Kidney (tissue), 14 donors: ENCODE results near the gene GRAMD4. TPM values are rescaled to one million over a fixed set of nuclear protein-coding genes. Genes with fewer than 3 reads are reported as not detected.

Source experiments
- DNase-seq, 5 donors: peaks; one replicate each; pipeline ENCODE4 v3.0.0-alpha.2; 2013 to 2020
- FAIRE-seq: peaks from 2 replicates; lab custom pipeline; 2012; peaks lifted over from hg19 to GRCh38; lab: Jason Lieb, UNC
- H3K27ac ChIP-seq, 2 donors: one replicate each; pipeline ENCODE4 v1.7.0; 2013; ENCODE audit warnings: low read depth in 2 of 2, low read length in 2 of 2, inconsistent platforms in 1 of 2
- H3K27me3 ChIP-seq: one replicate; pipeline ENCODE4 v1.7.1; 2013; ENCODE audit warnings: low read length, inconsistent platforms; ENCODE audit not compliant: control insufficient read depth, insufficient read depth
- H3K36me3 ChIP-seq, 3 donors: one replicate each; pipeline versions ENCODE4 v1.7.0 to v1.7.1; 2013; ENCODE audit warnings: low read length in 3 of 3, control low read depth in 1 of 3, inconsistent platforms in 1 of 3; ENCODE audit not compliant: insufficient read depth in 3 of 3, control insufficient read depth in 2 of 3
- H3K4me1 ChIP-seq, 3 donors: one replicate each; pipeline versions ENCODE4 v1.7.0 to v1.7.1; 2013; ENCODE audit warnings: low read length in 3 of 3, inconsistent platforms in 1 of 3, low read depth in 1 of 3; ENCODE audit not compliant: control insufficient read depth in 2 of 3, insufficient read depth in 2 of 3
- H3K4me3 ChIP-seq, 3 donors: one replicate each; pipeline versions ENCODE4 v1.7.0 to v1.8.1; 2013; ENCODE audit warnings: low read length in 3 of 3, control low read depth in 1 of 3, inconsistent platforms in 1 of 3
- H3K9ac ChIP-seq, 3 donors: one replicate each; pipeline versions ENCODE4 v1.7.0 to v1.7.1; 2013; ENCODE audit warnings: low read length in 3 of 3, control low read depth in 1 of 3, inconsistent platforms in 1 of 3
- H3K9me3 ChIP-seq, 3 donors: one replicate each; pipeline versions ENCODE4 v1.7.0 to v1.7.1; 2013; ENCODE audit warnings: low read length in 3 of 3, control low read depth in 1 of 3, inconsistent platforms in 1 of 3; ENCODE audit not compliant: control insufficient read depth in 2 of 3, insufficient read depth in 1 of 3
- intact Hi-C: fragments of 100-400 bp; cut with DNase I; formaldehyde crosslinking; loops from one replicate; pipeline ENCODE4 v1.11.1; 2022
- polyA plus RNA-seq: library from polyadenylated mRNA; stranded (reverse); fragments of 350-450 nt; fragmentation: Illumina TruSeq; extraction: RNeasy Lipid Tissue Mini Kit (QIAGEN cat#74804); gene quantifications from one replicate; pipeline ENCODE4 v1.2.3, GENCODE V29; 2014; ENCODE audit warnings: low read depth, low replicate concordance; ENCODE audit not compliant: insufficient read depth
- total RNA-seq: library from RNA; stranded (reverse); fragmentation: NEBNext Ultra II Directional; extraction: Animal tissue kit (Norgen Biotek cat#: 25700); gene quantifications from one replicate; pipeline ENCODE4 v1.2.1, GENCODE V29; 2021
- TF ChIP-seq, protein P1 (sequence below): IDR thresholded peaks from 3 replicates; pipeline ENCODE4 v1.5.1; 2012; ENCODE audit warnings: mild to moderate bottlenecking, moderate library complexity, borderline replicate concordance; ENCODE audit not compliant: insufficient read depth; ENCODE audit errors: extremely low read depth
- donor health status: control.
- donor health status: control.
- donor health status: control.
- donor health status: control.
- donor health status: control.
- donor health status: DM: yes; HTN: yes; CAD: no.
- donor health status: Normal renal cell carcinoma (clear cell type).

Gene GRAMD4
- total and polyA plus RNA-seq, 2 donors from 2014 or later: 12.1 to 58.2 TPM

DNA sequence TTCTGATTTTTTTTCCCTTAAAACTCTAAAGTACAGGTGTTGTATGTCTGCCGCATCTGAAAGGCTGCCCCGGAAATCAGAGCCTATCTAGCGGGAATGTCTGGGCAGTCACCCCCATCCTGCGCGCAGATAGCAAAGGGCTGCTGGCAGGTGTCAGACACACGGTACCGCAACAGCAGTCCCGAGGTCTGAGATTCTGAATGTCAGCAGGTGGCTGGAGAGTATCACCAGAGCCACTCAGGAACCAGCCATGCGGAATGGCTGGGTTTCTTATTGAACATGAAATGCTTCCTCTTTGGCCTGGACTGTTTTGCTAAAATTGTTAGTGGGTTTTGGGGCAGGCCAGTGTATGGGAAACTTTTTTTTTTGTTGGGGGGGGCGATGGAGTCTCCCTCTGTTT is 64.5 kb downstream of the GRAMD4 start:
- FAIRE-seq (no peak), DNase-seq (peak in 3 of 5 donors; percentile 53 to 60 (median 58))
- no peaks in the 10 kb centered on the region for H3K4me1 ChIP-seq

DNA sequence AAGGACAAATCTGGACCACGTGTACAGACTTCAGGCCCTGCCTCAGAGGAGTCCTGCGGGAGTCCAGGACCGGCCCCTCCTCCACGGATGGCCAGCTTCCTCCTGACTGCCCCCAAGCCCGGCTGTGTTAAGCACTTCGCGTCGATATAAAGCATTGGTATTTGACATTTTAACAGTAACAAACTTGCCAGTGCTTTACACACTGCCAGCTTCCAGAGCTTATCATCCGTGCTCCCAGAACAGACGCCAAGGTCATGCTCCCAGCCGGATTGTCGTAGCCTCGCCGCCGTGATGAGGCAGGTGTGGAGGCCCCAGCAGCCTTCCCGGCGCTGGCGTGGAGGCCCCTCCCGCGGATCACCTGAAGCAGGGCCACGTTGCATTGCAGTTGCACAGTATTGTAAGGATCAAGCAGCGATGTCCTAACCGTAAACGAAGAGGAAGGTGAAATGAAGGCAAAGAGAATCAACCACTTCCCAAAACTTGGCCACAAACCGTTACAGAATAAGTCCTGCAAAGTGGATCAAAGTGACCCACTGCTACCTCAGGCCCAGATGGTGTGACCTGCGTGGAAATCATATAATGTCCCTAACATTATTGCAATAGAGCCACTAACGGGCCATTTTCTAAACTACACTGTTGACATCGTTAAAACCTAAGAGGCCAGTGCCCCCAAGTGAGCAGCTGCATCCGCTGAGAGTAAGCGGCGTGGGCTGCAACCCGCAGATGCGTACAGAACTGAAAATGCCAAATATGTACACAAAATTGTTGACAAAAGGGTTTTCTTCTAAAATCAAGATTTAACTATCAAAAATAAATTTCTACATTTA is 66.2 kb downstream of the GRAMD4 start:
- H3K36me3 ChIP-seq: peaks cover 0 to 10% (median 3%) of the 10 kb centered on the region in 3 donors
- H3K9ac ChIP-seq: no peak overlapping the region
- H3K4me3 ChIP-seq: no peak overlapping the region
- H3K27me3 ChIP-seq: no peaks in the 10 kb centered on the region
- TF ChIP-seq, protein P1, sequence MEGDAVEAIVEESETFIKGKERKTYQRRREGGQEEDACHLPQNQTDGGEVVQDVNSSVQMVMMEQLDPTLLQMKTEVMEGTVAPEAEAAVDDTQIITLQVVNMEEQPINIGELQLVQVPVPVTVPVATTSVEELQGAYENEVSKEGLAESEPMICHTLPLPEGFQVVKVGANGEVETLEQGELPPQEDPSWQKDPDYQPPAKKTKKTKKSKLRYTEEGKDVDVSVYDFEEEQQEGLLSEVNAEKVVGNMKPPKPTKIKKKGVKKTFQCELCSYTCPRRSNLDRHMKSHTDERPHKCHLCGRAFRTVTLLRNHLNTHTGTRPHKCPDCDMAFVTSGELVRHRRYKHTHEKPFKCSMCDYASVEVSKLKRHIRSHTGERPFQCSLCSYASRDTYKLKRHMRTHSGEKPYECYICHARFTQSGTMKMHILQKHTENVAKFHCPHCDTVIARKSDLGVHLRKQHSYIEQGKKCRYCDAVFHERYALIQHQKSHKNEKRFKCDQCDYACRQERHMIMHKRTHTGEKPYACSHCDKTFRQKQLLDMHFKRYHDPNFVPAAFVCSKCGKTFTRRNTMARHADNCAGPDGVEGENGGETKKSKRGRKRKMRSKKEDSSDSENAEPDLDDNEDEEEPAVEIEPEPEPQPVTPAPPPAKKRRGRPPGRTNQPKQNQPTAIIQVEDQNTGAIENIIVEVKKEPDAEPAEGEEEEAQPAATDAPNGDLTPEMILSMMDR: no peak
- intact Hi-C loops: no loop called here
- peak in 4 of 5 donors; percentile 27 to 73 (median 49) for DNase-seq
- no peaks in the 10 kb centered on the region for H3K9me3 ChIP-seq
- H3K27ac ChIP-seq: no peak overlapping the region
- no peak for FAIRE-seq
- H3K4me1 ChIP-seq: no peaks in the 10 kb centered on the region

More for the DNA sequence above, 64.5 kb downstream of the GRAMD4 start:
- intact Hi-C loops: no loop called here
- Histone ChIP-seq H3K9me3 (no peaks in the 10 kb centered on the region), H3K27me3 (no peaks in the 10 kb centered on the region), H3K36me3 (peaks cover 0 to 7% (median 3%) of the 10 kb centered on the region in 3 donors), H3K9ac (no peak overlapping the region), H3K27ac (no peak overlapping the region), H3K4me3 (no peak overlapping the region)
- TF ChIP-seq, protein P1: no peak

DNA sequence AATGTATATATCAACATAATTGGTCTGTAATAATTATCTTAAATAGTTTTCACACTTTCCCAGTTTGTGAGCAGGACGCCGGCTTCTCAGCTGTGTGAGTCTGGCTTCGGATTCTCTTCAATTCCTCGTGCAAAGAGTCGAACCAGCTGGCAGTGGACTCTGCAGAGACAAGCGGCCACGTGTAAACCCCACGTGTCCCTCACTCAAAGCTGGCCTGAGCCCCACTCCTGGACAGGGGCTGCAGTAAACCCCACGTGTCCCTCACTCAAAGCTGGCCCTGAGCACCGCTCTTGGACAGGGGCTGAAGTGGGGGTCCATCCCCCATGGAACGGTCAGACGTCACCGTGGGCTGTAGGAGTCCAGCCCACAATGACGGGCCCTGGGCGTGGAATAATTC is 66.9 kb downstream of the GRAMD4 start:
- H3K27me3 ChIP-seq: no peaks in the 10 kb centered on the region
- H3K4me3 ChIP-seq: no peak overlapping the region
- FAIRE-seq (no peak), DNase-seq (no peak)
- H3K9me3 ChIP-seq: no peaks in the 10 kb centered on the region
- H3K36me3 ChIP-seq: peaks cover 0 to 10% (median 6%) of the 10 kb centered on the region in 3 donors
- no peak overlapping the region for H3K27ac ChIP-seq
- no peaks in the 10 kb centered on the region for H3K4me1 ChIP-seq
- H3K9ac ChIP-seq: no peak overlapping the region
- TF ChIP-seq, protein P1: no peak
- intact Hi-C loops: no loop called here
